GM12878 (cell line): ENCODE data around the gene COL25A1.

Experiments used
- CHD1 ChIP-seq: IDR thresholded peaks from 2 replicates; pipeline ENCODE4 v1.6.1; 2012; ENCODE audit warnings: low read depth, low read length, improper control_type of control experiment
- CTCF ChIP-seq, 3 experiments: IDR thresholded peaks in 2 of 3; conservative IDR thresholded peaks in 1 of 3; 2 replicates each; pipeline ENCODE4 v1.5.1; 2011; ENCODE audit warnings: low read depth in 3 of 3, low read length in 3 of 3, mild to moderate bottlenecking in 3 of 3, control low read depth in 2 of 3, moderate library complexity in 2 of 3, inconsistent platforms in 1 of 3, mixed read lengths in 1 of 3; ENCODE audit not compliant: control insufficient read depth in 2 of 3, insufficient read depth in 1 of 3; ENCODE audit errors: extremely low read depth in 1 of 3
- ETV6 ChIP-seq, 2 experiments: fragments of 450-650 bp in 1 of 2; IDR thresholded peaks in 1 of 2; conservative IDR thresholded peaks in 1 of 2; 2 replicates each; pipeline ENCODE4 v1.6.1; 2014; ENCODE audit warnings: antibody characterized with exemption in 1 of 2, borderline replicate concordance in 1 of 2, low read depth in 1 of 2, mild to moderate bottlenecking in 1 of 2, moderate library complexity in 1 of 2
- EZH2 ChIP-seq: IDR thresholded peaks from 2 replicates; pipeline ENCODE4 v1.6.1; 2012; ENCODE audit warnings: low read depth, mild to moderate bottlenecking, control low read depth, inconsistent platforms, low read length, borderline replicate concordance; ENCODE audit not compliant: control insufficient read depth
- IKZF1 ChIP-seq: fragments of 450-650 bp; conservative IDR thresholded peaks from 2 replicates; pipeline ENCODE4 v1.6.1; 2017; ENCODE audit warnings: antibody characterized with exemption, mild to moderate bottlenecking
- RCOR1 ChIP-seq: conservative IDR thresholded peaks from 2 replicates; pipeline ENCODE4 v1.6.1; 2012; ENCODE audit warnings: low read depth, low read length, improper control_type of control experiment
- SIN3A ChIP-seq: IDR thresholded peaks from 2 replicates; pipeline ENCODE4 v1.6.1; 2012; ENCODE audit warnings: low read depth, low read length, improper control_type of control experiment
- SMAD5 ChIP-seq: IDR thresholded peaks from 2 replicates; pipeline ENCODE4 v1.6.1; 2016; ENCODE audit warnings: antibody characterized with exemption, low read depth
- YY1 ChIP-seq: IDR thresholded peaks from 2 replicates; pipeline ENCODE4 v1.6.1; 2011; ENCODE audit warnings: low read depth, mild to moderate bottlenecking, low read length
- TF ChIP-seq, protein P1 (sequence below): fragments of 450-650 bp; IDR thresholded peaks from 2 replicates; pipeline ENCODE4 v1.6.1; 2017; ENCODE audit warnings: antibody characterized with exemption, mild to moderate bottlenecking, moderate library complexity

GRCh38 chr4:108794136-108794535 lies 508.3 kb downstream of the COL25A1 start:
- TF ChIP-seq SIN3A = no peak
- TF ChIP-seq RCOR1 = no peak
- no peak for TF ChIP-seq ETV6 (conservative IDR thresholded peaks at IDR 0.05 in 1 of 2, IDR thresholded peaks at IDR 0.05 in 1 of 2; ENCODE audit: borderline replicate concordance in 1 of 2, low read depth in 1 of 2)
- TF ChIP-seq, protein P1, sequence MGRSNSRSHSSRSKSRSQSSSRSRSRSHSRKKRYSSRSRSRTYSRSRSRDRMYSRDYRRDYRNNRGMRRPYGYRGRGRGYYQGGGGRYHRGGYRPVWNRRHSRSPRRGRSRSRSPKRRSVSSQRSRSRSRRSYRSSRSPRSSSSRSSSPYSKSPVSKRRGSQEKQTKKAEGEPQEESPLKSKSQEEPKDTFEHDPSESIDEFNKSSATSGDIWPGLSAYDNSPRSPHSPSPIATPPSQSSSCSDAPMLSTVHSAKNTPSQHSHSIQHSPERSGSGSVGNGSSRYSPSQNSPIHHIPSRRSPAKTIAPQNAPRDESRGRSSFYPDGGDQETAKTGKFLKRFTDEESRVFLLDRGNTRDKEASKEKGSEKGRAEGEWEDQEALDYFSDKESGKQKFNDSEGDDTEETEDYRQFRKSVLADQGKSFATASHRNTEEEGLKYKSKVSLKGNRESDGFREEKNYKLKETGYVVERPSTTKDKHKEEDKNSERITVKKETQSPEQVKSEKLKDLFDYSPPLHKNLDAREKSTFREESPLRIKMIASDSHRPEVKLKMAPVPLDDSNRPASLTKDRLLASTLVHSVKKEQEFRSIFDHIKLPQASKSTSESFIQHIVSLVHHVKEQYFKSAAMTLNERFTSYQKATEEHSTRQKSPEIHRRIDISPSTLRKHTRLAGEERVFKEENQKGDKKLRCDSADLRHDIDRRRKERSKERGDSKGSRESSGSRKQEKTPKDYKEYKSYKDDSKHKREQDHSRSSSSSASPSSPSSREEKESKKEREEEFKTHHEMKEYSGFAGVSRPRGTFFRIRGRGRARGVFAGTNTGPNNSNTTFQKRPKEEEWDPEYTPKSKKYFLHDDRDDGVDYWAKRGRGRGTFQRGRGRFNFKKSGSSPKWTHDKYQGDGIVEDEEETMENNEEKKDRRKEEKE = no peak
- no peak for TF ChIP-seq YY1
- TF ChIP-seq CTCF (IDR thresholded peaks at IDR 0.05 in 2 of 3, conservative IDR thresholded peaks at IDR 0.05 in 1 of 3; ENCODE audit: control insufficient read depth in 2 of 3, extremely low read depth in 1 of 3, insufficient read depth in 1 of 3, low read depth in 3 of 3, low read length in 3 of 3) = no peak
- no peak for TF ChIP-seq CHD1
- TF ChIP-seq SMAD5 = no peak
- TF ChIP-seq IKZF1 = no peak
- TF ChIP-seq EZH2 = no peak
